K562 (cell line): ENCODE data around the gene DHX57. TPM values are rescaled to one million over a fixed set of nuclear protein-coding genes. Genes with fewer than 3 reads are reported as not detected.
A peak's percentile ranks its signal among the peaks of the same experiment; 100 is the strongest.

ENCODE experiments used
- BACH1 ChIP-seq: fragments of 200-800 bp; sonication (Bioruptor generic); IDR thresholded peaks from 2 replicates; pipeline ENCODE4 v1.6.1; 2016; ENCODE audit warnings: missing genetic modification characterization, missing compliant biosample characterization
- HCFC1 ChIP-seq: IDR thresholded peaks from 2 replicates; pipeline ENCODE4 v1.6.1; 2012; ENCODE audit warnings: low read depth, low read length, improper control_type of control experiment
- ILF3 ChIP-seq: fragments of 450-650 bp; IDR thresholded peaks from 2 replicates; pipeline ENCODE4 v1.6.1; 2018; ENCODE audit warnings: antibody characterized with exemption, mild to moderate bottlenecking, moderate library complexity, borderline replicate concordance
- POU5F1 ChIP-seq: fragments of 150-350 bp; IDR thresholded peaks from 2 replicates; pipeline ENCODE4 v1.6.1; 2014; ENCODE audit warnings: borderline replicate concordance, low read length, low read depth, mild to moderate bottlenecking; ENCODE audit not compliant: partially characterized antibody
- ZFP30 ChIP-seq: fragments of 250-450 bp; sonication (Bioruptor Pico); IDR thresholded peaks from 2 replicates; pipeline ENCODE4 v1.8.0; 2022; ENCODE audit warnings: moderate library complexity, mild to moderate bottlenecking, inconsistent platforms, borderline replicate concordance
- ZNF584 ChIP-seq: fragments of 200-800 bp; sonication (Bioruptor generic); IDR thresholded peaks from 2 replicates; pipeline ENCODE4 v1.6.1; 2016; ENCODE audit warnings: low read depth, mild to moderate bottlenecking, missing genetic modification characterization, missing compliant biosample characterization
- ZNF830 ChIP-seq: fragments of 250-450 bp; sonication (Bioruptor Pico); IDR thresholded peaks from 2 replicates; pipeline ENCODE4 v1.5.0; 2021; ENCODE audit warnings: mild to moderate bottlenecking
- polyA plus RNA-seq, 8 experiments: library from polyadenylated mRNA; depleted of rRNA in 4 of 8; stranded (reverse) in 5 of 8; unstranded in 3 of 8; fragments of >200 nt; fragmentation: Nextera tagmentation in 2 of 8; fragmentation: Illumina TruSeq in 1 of 8; extraction: Ambion mirVana in 2 of 8; extraction: Trizol in 1 of 8; gene quantifications; 2 replicates each; pipeline versions ENCODE4 v1.2.1 to v1.2.3, GENCODE V29; 2011 to 2014; ENCODE audit warnings: inconsistent platforms in 1 of 8, missing spikeins in 1 of 8
- total RNA-seq, 7 experiments: library from RNA; depleted of rRNA in 6 of 7; stranded (reverse); fragments of >200 nt in 6 of 7; fragmentation: Illumina TruSeq in 2 of 7; extraction: Trizol in 2 of 7; gene quantifications; 2 replicates each; pipeline versions ENCODE4 v1.2.1 to v1.2.3, GENCODE V29; 2011 to 2021; ENCODE audit warnings: low replicate concordance in 1 of 7
- TF ChIP-seq, protein P1 (sequence below): fragments of 200-600 bp; sonication (generic); IDR thresholded peaks from one replicate; pipeline ENCODE4 v1.6.1; 2012; ENCODE audit warnings: mild to moderate bottlenecking, low read depth, low read length, inconsistent platforms

DHX57 gene
- total and polyA plus RNA-seq, 9 of the 15 experiments (the other 6 are each of a cell fraction or from before 2014, with no cell fraction given) = 7.4 to 23.6 (median 17.9) TPM

DNA sequence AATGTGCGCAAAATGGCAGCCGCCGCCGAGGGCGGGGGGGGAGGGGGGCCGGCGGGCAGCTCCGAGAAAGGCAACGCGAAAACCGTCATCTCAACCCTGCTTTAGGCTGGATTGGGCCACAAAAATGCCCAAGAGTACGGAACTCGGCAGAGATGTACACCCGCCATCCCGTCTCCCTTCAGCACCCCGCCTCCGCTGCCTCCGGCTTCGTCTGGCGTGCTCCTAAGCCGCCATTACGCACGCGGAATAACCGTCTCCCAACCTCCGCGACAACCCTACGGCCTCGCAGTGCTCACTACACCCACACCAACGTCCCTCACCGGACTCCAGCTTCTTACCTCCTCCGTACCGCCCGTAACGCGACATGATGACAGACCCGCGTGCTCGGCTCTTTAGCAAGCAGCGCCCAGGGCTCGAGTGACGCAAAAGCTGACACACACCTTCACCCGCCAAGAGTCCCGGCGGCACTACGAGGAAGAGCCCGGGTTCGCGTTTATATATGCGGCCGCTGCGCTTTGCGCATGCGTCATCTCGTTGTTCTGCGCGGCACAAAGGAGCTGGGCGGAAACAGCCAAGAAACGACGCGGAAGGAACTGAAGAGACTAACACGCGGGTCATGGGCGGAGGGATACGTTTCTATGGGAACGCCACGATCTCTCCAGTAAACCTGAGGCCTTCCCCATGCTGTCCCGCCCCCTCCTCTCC, 124.7 kb downstream of the DHX57 start, which contains the start of gene SRSF7 (continued):
- TF ChIP-seq, protein P1, sequence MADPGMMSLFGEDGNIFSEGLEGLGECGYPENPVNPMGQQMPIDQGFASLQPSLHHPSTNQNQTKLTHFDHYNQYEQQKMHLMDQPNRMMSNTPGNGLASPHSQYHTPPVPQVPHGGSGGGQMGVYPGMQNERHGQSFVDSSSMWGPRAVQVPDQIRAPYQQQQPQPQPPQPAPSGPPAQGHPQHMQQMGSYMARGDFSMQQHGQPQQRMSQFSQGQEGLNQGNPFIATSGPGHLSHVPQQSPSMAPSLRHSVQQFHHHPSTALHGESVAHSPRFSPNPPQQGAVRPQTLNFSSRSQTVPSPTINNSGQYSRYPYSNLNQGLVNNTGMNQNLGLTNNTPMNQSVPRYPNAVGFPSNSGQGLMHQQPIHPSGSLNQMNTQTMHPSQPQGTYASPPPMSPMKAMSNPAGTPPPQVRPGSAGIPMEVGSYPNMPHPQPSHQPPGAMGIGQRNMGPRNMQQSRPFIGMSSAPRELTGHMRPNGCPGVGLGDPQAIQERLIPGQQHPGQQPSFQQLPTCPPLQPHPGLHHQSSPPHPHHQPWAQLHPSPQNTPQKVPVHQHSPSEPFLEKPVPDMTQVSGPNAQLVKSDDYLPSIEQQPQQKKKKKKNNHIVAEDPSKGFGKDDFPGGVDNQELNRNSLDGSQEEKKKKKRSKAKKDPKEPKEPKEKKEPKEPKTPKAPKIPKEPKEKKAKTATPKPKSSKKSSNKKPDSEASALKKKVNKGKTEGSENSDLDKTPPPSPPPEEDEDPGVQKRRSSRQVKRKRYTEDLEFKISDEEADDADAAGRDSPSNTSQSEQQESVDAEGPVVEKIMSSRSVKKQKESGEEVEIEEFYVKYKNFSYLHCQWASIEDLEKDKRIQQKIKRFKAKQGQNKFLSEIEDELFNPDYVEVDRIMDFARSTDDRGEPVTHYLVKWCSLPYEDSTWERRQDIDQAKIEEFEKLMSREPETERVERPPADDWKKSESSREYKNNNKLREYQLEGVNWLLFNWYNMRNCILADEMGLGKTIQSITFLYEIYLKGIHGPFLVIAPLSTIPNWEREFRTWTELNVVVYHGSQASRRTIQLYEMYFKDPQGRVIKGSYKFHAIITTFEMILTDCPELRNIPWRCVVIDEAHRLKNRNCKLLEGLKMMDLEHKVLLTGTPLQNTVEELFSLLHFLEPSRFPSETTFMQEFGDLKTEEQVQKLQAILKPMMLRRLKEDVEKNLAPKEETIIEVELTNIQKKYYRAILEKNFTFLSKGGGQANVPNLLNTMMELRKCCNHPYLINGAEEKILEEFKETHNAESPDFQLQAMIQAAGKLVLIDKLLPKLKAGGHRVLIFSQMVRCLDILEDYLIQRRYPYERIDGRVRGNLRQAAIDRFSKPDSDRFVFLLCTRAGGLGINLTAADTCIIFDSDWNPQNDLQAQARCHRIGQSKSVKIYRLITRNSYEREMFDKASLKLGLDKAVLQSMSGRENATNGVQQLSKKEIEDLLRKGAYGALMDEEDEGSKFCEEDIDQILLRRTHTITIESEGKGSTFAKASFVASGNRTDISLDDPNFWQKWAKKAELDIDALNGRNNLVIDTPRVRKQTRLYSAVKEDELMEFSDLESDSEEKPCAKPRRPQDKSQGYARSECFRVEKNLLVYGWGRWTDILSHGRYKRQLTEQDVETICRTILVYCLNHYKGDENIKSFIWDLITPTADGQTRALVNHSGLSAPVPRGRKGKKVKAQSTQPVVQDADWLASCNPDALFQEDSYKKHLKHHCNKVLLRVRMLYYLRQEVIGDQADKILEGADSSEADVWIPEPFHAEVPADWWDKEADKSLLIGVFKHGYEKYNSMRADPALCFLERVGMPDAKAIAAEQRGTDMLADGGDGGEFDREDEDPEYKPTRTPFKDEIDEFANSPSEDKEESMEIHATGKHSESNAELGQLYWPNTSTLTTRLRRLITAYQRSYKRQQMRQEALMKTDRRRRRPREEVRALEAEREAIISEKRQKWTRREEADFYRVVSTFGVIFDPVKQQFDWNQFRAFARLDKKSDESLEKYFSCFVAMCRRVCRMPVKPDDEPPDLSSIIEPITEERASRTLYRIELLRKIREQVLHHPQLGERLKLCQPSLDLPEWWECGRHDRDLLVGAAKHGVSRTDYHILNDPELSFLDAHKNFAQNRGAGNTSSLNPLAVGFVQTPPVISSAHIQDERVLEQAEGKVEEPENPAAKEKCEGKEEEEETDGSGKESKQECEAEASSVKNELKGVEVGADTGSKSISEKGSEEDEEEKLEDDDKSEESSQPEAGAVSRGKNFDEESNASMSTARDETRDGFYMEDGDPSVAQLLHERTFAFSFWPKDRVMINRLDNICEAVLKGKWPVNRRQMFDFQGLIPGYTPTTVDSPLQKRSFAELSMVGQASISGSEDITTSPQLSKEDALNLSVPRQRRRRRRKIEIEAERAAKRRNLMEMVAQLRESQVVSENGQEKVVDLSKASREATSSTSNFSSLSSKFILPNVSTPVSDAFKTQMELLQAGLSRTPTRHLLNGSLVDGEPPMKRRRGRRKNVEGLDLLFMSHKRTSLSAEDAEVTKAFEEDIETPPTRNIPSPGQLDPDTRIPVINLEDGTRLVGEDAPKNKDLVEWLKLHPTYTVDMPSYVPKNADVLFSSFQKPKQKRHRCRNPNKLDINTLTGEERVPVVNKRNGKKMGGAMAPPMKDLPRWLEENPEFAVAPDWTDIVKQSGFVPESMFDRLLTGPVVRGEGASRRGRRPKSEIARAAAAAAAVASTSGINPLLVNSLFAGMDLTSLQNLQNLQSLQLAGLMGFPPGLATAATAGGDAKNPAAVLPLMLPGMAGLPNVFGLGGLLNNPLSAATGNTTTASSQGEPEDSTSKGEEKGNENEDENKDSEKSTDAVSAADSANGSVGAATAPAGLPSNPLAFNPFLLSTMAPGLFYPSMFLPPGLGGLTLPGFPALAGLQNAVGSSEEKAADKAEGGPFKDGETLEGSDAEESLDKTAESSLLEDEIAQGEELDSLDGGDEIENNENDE = no peak
- peak; percentile 20; the same call in 1 of the 2 replicates for TF ChIP-seq BACH1
- TF ChIP-seq ZNF830 (CRISPR knock-in tag) = peak; percentile 96
- peak; percentile 78; the same call in 1 of the 2 replicates for TF ChIP-seq ZFP30 (CRISPR knock-in tag)
- no peak; the same call in 1 of the 2 replicates for TF ChIP-seq ILF3
- no peak for TF ChIP-seq ZNF584
- TF ChIP-seq HCFC1 = peak; percentile 54
- no peak for TF ChIP-seq POU5F1
